Measurements from ENCODE around the gene TK1. TPM values are rescaled to one million over a fixed set of nuclear protein-coding genes. Genes with fewer than 3 reads are reported as not detected.

TK1 gene, protein sequence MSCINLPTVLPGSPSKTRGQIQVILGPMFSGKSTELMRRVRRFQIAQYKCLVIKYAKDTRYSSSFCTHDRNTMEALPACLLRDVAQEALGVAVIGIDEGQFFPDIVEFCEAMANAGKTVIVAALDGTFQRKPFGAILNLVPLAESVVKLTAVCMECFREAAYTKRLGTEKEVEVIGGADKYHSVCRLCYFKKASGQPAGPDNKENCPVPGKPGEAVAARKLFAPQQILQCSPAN
- 18.6 and 198 TPM in 2 replicates for total RNA-seq

DNA sequence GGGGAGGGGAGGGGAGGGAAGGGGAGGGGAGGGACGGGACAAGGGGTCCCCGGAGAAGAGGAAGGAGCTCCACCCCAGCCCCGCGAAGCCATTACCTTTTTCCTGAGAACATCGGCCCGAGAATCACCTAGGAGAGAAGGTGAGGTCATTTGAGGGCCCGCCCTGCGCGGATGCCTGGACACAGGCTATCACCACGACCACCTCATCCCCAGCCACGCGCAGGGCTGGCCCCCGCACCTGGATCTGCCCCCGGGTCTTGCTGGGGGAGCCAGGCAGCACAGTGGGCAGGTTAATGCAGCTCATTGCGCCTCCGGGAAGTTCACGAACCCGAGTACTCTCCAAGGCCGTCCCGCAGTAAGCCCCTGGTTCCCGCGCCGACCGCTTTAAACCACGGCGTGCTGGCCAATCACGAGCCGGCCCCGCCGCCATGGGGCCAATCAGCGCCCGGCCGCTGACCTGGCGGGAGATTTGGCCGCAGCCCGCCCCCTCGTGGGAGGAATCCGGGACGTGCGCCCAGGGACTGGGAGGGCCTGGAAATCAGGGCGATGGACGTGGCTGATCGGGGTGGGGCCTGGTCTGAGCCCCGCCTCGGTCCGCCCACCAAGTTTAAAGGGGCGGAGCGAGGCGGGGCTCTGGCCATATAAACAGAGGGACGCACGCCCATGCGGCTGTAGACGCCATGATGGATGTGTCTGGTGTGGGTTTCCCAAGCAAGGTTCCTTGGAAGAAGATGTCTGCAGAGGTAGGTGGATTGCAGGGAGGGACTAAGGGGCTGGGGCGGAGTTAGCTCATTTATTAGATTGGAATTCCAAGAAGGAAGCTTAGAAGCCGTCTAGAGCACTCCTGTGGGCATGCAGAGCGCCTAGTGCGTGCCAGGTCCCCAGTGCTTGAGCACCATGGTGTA is at the start of gene TK1, which contains the start of gene AFMID:
Gene TK1 (minus strand): TSS at position 361 of the 904 bp plus-strand sequence. CDS start 58 bp downstream, at position 303.
Gene AFMID (plus strand): TSS at position 671 of the 904 bp plus-strand sequence. CDS start 9 bp downstream, at position 680.

DNA sequence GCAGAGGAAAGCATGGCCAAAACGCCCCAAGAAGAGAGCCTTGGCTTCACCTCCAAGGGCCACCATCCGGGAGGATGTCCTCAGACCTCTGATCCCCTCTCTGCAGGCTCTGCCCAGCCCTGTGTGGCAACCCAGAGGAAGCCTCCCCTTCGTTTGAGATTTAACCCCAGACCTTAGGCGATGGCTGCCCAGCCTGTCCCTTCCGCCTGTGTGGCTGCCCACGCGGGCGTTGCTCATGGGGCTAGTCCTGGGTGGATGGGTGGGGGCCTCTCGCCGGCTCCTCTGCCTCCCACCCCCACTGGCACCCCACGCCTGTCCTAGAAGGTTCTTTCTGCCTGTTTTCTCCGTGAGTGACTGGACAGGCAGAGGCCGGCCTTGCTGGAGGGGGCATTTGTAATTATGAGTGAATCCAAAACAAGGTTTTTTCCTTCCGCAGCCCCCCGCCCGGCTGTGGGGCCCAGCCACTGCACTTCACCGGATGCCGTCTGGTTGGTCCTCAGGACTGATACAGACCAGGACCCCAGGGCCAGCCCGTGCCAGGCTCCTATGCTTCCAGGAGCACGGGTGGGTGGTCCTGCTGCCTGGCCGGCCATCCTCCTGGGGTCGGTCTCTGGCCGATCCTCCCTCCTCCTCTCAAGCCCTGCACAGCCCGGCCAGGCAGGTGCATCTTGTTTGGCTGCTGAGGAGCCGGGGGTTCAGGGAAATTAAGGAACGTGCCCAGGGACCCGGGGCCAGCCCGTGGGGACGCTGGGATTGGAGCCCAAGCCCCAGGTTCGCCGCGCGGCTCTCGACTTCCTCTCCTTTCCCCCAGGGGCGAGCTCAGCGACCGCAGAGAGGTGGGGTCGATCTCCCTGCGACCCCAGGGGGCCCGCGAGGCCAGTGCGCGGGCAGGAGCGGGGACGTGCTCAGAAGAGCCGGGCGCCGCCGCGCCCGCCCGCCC is 44.4 kb upstream of the TK1 start, which contains the start of gene TMEM235:
Gene TMEM235 (plus strand): TSS at position 636 of the 940 bp plus-strand sequence. CDS start 393 bp downstream, outside the sequence.

DNA sequence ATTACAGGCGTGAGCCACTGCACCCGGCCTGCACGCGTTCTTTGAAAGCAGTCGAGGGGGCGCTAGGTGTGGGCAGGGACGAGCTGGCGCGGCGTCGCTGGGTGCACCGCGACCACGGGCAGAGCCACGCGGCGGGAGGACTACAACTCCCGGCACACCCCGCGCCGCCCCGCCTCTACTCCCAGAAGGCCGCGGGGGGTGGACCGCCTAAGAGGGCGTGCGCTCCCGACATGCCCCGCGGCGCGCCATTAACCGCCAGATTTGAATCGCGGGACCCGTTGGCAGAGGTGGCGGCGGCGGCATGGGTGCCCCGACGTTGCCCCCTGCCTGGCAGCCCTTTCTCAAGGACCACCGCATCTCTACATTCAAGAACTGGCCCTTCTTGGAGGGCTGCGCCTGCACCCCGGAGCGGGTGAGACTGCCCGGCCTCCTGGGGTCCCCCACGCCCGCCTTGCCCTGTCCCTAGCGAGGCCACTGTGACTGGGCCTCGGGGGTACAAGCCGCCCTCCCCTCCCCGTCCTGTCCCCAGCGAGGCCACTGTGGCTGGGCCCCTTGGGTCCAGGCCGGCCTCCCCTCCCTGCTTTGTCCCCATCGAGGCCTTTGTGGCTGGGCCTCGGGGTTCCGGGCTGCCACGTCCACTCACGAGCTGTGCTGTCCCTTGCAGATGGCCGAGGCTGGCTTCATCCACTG is 27.3 kb upstream of the TK1 start, which contains the start of gene BIRC5:
Gene BIRC5 (plus strand): TSS at position 238 of the 690 bp plus-strand sequence. CDS start 64 bp downstream, at position 302.

DNA sequence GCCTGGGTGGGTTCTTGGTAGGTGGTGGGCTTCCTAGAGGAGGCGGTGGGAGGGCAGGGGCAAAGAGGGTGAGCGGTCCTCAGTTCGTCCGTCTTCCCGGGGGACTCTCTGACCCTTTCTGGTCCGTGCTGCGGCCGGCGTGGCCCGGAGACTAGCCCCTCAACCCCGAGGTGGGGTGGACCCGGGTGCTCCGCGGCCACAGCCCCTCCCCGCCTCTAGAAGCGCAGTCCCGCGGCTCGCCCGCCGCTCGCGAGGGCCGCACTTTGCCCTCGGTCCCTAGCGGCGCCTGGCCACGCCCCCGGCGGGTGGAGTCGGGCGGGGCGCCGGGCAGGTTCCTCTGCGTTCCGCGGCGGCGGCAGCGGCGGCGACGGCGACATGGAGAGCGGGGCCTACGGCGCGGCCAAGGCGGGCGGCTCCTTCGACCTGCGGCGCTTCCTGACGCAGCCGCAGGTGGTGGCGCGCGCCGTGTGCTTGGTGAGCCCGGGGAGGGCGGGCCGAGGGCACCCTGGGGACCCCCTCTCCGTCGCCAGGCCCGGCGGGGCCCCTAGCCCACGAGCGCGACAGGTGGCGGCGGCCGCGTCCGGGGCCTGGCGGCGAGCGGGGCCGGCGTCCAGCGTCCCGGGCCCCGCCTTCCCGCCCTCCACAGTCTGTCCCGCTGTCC is 18.5 kb downstream of the TK1 start, which contains the start of gene SYNGR2:
Gene SYNGR2 (plus strand): TSS at position 340 of the 661 bp plus-strand sequence. CDS start 36 bp downstream, at position 376.

DNA sequence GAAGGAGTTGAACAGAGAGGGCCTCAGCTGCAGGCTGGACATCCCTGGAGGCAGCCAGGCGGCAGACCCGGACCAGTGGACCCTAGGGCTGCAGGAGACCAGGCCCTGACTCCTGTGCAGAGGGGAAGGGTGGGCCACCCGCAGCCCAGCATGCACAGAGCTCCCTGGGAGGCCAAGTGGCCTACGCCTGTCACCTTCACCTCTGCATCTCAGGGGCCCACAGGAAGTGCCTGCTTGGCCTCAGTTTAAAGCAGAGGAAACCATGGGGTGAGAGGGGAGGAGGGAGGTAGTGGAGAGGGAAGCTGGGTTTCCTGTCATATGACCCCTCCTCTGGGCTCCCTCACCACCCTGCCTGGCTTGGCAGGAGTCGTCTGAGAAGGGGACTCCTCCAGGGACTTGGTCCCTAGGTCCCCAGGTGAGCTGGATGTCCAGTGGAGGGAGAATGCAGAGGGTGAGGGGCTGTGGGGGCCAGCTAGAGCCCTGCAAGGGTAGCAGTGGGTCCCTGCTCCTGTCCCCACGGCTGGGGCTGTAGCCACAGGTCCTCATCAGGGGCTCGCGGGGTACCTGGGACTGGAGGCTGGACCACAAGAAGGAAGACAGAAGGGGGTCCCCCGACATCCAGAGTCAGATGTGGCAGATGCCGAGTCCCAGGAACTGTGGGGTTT is 56.3 kb downstream of the TK1 start, which contains the start of gene TMC8:
Gene TMC8 (plus strand): TSS at position 335 of the 665 bp plus-strand sequence. CDS start 818 bp downstream, outside the sequence.

DNA sequence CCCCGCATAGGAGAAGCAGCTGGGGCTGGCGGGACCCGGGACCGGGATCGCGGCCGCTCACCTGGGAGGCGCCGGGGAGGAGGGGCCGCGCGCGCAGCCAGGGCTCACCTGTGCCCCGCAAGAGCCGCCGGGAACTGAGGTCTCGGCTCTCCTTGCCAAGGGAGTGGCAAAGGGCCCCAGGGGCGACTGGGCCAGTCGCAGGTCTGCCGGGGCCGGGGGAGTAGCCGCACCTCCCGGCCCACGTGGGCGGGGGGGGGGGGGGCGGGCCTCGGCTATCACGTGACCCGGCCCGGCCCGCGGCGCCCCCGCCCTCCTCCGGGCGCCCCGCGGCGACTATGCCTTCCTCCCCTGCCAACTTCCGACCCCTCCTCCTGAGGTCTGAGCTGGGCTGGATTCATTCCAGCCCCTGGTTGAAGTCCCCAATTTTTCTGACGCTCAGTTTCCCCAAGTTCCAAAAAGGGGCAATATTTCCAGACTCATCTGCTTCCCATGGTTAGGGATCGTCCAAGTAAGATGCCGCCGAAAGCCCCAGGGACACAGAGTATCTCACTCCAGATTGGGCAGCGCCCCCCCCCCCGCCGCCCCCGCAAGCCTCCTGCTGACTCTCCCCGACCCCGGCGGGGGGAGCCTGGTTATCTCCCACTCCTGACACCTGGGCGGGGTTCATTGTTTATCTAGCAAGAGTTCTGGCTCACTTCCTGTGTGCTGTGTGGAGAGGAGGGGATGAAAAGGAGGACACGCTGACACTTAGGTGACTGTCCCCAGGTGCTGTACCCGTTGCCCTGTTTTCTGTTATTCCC is 58.1 kb downstream of the TK1 start, which contains the start of gene TMC6:
Gene TMC6 (minus strand): TSS at position 205 of the 800 bp plus-strand sequence. CDS start 1,923 bp downstream, outside the sequence.

Other genes starting within 250 kb of the TK1 start
- gene TNRC6C, start 228.3 kb downstream of the TK1 start, total RNA-seq = 2.5 and 4.2 TPM in 2 replicates
- 7.6 and 16.1 TPM in 2 replicates for gene TMC6, start 58.3 kb downstream of the TK1 start, total RNA-seq
- under 0.01 TPM in 1 of 2 replicates, not detected in the other for gene TMC8, start 56.3 kb downstream of the TK1 start, total RNA-seq
- gene C17orf99, start 40.7 kb downstream of the TK1 start, total RNA-seq = not detected in 2 replicates
- gene SYNGR2, start 18.5 kb downstream of the TK1 start, total RNA-seq = 11.3 and 17.8 TPM in 2 replicates
- 55.2 and 60.4 TPM in 2 replicates for gene AFMID, start 310 bp upstream of the TK1 start, total RNA-seq
- 9.0 and 87.8 TPM in 2 replicates for gene BIRC5, start 27.2 kb upstream of the TK1 start, total RNA-seq
- not detected in 2 replicates for gene TMEM235, start 44.6 kb upstream of the TK1 start, total RNA-seq
- gene SOCS3, start 173.0 kb upstream of the TK1 start, total RNA-seq = 33.0 and 59.4 TPM in 2 replicates
- gene PGS1, start 191.6 kb upstream of the TK1 start, total RNA-seq = 20.3 and 36.9 TPM in 2 replicates